ENCODE data around the gene SYNE1.
"Not testable (repeated sequence)": the region's sequence is repeated elsewhere in the genome, so short reads cannot be mapped to it uniquely, and the experiment has no call there.

SYNE1 gene

DNA sequence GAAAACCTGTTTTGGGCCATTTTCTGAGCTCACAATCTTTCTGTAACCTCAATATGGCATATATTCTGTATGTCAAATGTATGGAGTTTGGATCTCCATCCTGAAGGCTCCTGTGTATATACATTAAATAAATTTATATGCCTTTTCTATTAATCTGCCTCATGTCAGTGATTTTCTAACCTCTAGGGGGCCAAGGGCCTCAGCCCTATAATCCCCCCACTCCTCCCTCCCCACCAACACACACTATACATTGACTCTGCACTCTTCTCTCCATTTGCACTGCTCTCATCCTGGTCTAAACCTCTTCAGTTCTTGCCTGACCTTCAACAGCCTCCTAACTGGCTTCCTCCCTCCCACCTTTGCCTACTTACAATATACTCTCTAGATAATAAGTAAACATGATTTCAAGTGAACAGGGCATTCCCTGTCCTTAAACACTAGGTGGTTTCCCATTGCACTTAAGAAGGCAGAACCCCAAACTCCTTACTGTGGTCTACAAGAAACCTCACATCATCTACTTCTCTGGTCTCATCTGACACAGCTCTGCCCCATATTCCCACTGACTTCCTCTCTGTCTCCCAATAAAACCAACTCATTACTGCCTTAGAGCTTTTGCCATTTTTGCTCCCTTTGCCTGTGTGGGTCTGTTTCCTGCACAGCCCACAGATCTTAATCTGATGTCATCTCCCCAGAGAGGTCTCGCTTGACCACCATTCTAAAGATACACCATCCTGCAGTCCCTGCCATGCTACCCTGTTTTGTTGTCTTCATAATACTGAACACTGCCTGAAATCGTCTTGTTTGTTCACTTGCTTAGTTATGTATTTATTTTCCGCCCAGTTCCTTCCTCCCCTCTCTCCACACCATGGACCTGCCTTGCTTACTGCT is 213.7 kb downstream of the SYNE1 start:
- DNase-seq (ENCODE audit: low spot score): no peak

- not testable (repeated sequence) for DNase-seq (ENCODE audit: low spot score)
These were observed 215.7 kb downstream of the SYNE1 start for GRCh38 chr6:152421496-152421895.

DNA sequence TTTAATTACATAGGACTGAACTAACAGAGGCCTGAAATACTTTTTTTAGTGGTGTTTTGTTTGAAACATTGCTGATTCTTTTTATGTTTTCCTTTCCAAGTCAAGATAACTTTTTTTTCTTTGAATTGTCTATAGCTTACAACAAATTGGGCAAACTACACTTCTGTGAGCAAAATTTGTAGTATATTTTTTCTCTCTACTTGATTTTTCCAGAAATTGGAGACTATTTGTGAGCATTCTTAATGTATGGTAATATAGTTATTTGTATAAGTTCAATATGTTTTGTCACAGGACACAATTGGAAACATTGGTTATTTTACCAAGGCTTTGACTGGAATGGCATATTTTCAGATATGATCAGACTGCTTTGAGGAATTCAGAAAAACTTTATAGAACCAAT is 216.5 kb downstream of the SYNE1 start:
- DNase-seq (ENCODE audit: low spot score): no peak

DNA sequence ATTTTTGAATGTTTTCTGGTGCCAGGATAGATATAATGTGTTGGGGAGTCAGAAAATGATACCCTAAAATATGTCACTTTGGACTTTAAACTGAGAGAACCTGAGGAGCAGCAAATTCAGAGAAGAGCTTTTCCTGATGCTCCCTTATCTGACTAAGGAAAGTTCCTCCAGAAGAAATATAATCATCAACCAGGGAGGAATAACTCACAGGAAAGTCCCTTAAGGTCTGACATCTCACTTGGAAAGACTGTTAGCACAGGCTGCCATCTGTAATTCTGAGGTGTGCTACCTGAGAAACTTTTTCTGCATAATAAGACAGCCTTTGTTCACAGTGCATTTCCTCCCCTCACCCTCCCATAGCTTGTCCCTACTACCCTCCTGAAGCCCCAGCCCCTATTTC is 218.6 kb downstream of the SYNE1 start:
- no peak for DNase-seq (ENCODE audit: low spot score)

GRCh38 chr6:152416652-152417051 is 220.5 kb downstream of the SYNE1 start:
- no peak for DNase-seq (ENCODE audit: low spot score)

- DNase-seq (ENCODE audit: low spot score): no peak
These were observed 232.1 kb downstream of the SYNE1 start for GRCh38 chr6:152404936-152405595.

GRCh38 chr6:152404086-152404857 is 232.9 kb downstream of the SYNE1 start:
- no peak for DNase-seq (ENCODE audit: low spot score)

DNA sequence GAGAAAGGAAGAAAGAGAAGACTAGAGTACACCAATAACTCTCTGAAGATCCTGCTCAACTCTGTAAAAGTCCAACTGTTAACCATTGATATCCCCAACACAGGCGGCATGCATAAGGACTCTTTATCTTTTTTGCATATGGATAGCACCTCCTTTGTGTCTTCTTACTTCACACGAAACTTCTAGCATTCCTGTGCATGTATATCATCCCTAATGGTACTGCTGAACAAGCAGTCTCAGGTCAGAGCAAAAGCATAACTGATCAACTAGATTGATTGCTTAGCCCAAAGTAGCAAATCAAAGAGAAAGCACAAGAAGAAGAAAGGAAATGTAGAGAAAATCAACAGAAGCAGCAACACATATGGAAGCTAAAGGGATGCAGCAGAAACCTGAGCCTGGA is 234.4 kb downstream of the SYNE1 start:
- no peak for DNase-seq (ENCODE audit: low spot score)

DNA sequence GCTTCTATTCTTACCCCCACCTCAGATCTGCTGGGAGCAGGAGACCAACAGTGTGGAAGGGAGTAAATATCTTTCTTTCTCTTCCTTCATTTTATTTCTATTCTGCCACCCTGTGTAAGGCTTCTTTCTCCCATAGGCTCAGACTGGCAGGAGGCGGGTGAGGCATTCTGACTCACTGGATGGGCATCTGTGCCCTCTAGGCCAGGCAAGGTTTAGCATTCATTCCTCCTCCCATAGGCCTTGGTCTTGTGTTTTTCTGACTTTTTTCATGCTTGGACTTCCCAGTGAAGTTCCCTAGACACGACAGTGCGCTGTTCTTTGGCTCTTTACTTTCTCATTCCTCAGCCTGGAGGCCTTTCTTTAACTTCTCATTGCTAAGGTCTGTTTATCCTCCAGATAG is 235.2 kb downstream of the SYNE1 start:
- no peak for DNase-seq (ENCODE audit: low spot score)

- DNase-seq (ENCODE audit: low spot score): no peak
These were observed 237.8 kb downstream of the SYNE1 start for GRCh38 chr6:152399399-152399798.

DNA sequence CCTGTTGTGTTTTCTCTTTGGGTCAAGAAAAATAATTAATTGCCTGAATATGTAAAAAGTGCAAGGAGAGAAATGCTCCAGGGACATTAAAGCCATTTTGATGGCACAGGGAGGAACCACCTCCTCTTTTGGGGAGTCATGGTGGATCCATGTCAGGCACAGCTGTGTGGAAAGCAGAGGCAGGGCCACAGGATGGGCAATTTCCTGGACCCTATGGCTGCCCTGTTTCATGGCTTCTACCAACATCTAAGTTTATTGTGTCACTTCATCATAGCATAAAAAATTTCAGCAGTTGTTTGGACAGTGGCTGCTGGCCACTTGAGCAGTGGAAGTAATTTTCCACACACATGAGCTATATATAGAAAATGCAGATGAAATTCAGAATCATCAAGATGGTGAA is 238.2 kb downstream of the SYNE1 start:
- DNase-seq (ENCODE audit: low spot score): no peak

DNA sequence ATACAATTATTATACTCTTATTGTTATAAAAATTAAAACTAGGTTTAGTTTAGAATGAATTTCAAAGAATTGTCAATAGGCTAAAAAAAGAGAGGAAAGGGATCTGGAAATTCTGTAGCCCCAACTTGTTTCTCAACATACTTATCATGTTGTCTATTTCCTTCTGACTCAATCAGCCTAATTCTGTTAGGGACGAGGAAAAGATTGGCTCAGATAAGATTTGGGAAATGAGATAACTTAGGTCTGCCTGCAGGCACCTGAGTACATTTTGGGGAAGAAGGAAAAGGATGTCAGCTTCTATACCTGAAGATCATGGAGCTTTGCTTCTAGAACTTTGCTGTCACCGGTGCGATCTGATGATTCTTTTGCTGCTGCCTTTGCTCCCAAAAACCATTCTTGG is 238.8 kb downstream of the SYNE1 start:
- DNase-seq (ENCODE audit: low spot score): no peak

DNA sequence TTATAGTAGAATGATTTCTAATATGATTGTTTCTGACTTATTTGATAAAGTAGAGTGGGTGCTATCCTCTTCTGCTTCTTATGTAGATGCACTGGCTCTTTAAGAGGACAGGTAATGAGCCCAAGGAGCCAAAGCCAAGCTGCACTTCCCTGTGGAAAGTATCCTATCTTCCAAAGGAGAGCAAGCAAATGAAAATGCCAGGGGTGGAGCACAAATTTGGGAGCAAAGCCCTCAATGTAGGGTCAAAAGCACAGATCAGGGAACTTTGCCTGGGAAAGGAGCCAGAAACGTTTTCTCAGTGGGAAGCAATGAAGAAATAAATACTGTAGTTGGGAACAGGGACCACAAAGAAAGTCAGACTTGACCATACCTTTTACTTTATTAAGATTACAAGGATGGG is 242.9 kb downstream of the SYNE1 start:
- DNase-seq (ENCODE audit: low spot score): no peak

- DNase-seq (ENCODE audit: low spot score): no peak
These were observed 245.8 kb downstream of the SYNE1 start for GRCh38 chr6:152391179-152391880.

DNA sequence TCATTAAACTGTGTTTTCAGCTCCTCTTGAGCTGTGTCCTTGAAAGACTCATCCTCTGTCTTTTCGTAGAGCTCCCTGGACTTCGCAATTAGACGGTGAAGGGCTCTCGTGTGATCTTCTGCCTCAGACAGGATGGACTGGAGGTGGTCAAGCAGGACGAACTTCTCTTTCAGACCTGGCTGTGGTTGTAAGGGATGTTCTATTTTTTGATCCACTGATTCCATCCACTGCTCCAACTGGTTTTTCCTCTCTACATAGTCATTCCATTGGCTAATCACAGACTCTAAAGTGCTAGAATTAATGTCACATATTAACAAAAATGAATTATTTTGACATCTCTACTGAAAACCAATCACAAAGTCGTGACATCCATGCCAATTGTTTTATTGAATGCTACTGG is 250.1 kb downstream of the SYNE1 start:
- DNase-seq (ENCODE audit: low spot score): no peak

DNA sequence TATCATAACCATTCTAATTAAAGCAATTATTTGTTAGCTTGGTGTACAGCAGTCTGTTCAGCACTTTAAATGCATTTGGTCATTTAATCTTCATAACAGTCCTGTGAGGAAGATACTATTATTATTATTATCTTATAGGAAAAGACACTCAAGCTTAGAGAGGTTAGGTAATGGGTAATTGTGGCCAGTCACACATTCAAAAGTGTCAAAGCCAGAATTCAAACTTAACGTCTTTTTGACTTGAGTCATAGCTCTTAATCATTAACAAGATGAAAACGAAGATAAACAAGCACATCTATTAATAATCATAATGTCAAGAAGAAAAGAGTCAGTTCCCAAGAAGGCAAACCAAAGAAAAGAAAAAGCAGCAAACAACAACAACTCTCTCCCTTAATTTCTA is 251.0 kb downstream of the SYNE1 start:
- DNase-seq (ENCODE audit: low spot score): no peak

- peak; percentile 59 for DNase-seq (ENCODE audit: low spot score)
These were observed 255.9 kb downstream of the SYNE1 start for GRCh38 chr6:152380993-152381898.

DNA sequence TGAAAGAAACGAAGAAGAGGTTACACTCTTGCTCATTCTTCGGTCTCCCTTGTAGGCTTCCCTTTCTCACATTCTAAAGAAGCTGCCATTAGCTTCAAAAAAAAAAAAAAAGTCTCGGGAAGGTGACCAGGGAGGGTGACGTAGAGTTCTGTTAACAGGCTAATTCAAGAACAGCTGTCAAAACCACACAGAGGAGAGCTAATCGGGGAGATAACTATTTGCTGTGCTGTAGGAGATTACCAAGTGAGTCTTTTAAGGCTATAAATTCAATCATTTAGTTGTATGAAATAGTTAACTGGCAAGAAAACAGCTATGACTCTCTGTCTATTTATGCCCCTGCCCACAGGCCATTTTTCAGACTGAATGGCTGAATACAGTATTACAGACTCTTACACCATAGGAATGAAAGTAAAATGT is 256.8 kb downstream of the SYNE1 start:
- no peak for DNase-seq (ENCODE audit: low spot score)

DNA sequence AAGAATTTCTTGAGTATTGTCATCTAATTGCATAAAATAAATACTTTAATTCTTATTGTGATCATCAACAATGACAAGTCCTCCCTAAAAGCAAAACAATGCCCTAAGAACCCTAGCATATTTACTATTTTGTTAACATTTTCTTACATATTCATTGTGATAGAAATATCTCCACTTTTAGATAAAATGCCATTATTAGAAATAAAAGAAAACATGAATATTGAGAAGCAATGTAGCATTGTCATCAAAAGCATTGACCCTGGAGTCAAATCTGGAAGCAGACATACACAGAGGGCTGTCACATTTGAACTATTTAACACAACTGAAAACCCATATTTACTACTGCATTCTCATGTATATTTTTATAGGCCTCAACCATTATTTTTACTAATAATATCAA is 257.7 kb downstream of the SYNE1 start:
- no peak for DNase-seq (ENCODE audit: low spot score)

DNA sequence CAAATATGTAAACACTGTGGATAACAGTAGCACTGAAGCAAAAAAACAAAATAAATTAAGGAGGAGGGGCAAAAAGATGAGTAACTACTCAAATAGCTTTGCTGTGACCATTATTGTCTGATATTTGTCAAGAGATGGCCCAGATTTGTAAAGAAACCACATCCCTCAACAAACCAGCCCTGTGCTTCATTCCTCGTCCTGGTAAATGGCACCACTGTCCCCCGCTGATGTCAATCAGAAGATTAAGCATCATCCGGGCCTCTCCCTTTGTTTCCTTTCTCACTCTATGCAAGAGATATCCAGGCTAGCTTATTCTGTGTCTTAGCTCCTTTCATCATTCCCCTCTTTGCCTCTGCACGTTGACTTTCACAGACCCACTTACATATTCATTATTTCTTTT is 259.0 kb downstream of the SYNE1 start:
- DNase-seq (ENCODE audit: low spot score): no peak

- DNase-seq (ENCODE audit: low spot score): no peak
These were observed 262.0 kb downstream of the SYNE1 start for GRCh38 chr6:152375197-152375596.
